C4-2B (cell line): ENCODE data around the gene APP.
A peak's percentile ranks its signal among the peaks of the same experiment; 100 is the strongest.
"Not testable (repeated sequence)": the region's sequence is repeated elsewhere in the genome, so short reads cannot be mapped to it uniquely, and the experiment has no call there.

ENCODE experiments used
- H3K27ac ChIP-seq: fragments of 450-650 bp; 2 replicates; pipeline ENCODE4 v1.5.1; 2017
- ZFX ChIP-seq: fragments of 450-650 bp; IDR thresholded peaks from 2 replicates; pipeline ENCODE4 v1.6.1; 2017
- TF ChIP-seq, protein P1 (sequence below): fragments of 450-650 bp; conservative IDR thresholded peaks from 2 replicates; pipeline ENCODE4 v1.5.1; 2017; ENCODE audit warnings: mild to moderate bottlenecking

APP gene

GRCh38 chr21:25925064-25925800, 245.3 kb downstream of the APP start:
- H3K27ac ChIP-seq, result peak overlapping the region; percentile 17
- TF ChIP-seq, protein P1, sequence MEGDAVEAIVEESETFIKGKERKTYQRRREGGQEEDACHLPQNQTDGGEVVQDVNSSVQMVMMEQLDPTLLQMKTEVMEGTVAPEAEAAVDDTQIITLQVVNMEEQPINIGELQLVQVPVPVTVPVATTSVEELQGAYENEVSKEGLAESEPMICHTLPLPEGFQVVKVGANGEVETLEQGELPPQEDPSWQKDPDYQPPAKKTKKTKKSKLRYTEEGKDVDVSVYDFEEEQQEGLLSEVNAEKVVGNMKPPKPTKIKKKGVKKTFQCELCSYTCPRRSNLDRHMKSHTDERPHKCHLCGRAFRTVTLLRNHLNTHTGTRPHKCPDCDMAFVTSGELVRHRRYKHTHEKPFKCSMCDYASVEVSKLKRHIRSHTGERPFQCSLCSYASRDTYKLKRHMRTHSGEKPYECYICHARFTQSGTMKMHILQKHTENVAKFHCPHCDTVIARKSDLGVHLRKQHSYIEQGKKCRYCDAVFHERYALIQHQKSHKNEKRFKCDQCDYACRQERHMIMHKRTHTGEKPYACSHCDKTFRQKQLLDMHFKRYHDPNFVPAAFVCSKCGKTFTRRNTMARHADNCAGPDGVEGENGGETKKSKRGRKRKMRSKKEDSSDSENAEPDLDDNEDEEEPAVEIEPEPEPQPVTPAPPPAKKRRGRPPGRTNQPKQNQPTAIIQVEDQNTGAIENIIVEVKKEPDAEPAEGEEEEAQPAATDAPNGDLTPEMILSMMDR, result no peak
- TF ChIP-seq ZFX, result no peak

DNA sequence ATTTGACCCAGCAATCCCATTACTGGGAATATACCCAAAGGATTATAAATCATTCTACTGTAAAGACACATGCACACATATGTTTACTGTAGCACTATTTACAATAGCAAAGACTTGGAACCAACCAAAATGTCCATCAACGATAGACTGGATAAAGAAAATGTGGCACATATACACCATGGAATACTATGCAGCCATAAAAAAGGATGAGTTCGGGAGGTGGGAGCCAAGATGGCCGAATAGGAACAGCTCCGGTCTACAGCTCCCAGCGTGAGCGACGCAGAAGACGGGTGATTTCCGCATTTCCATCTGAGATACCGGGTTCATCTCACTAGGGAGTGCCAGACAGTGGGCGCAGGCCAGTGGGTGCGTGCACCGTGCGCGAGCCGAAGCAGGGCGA, 252.4 kb downstream of the APP start:
- H3K27ac ChIP-seq, result not testable (repeated sequence)

- H3K27ac ChIP-seq, result no peak overlapping the region
- TF ChIP-seq, protein P1, result no peak
- TF ChIP-seq ZFX, result no peak
Measured at GRCh38 chr21:25916226-25916625, 254.3 kb downstream of the APP start.

DNA sequence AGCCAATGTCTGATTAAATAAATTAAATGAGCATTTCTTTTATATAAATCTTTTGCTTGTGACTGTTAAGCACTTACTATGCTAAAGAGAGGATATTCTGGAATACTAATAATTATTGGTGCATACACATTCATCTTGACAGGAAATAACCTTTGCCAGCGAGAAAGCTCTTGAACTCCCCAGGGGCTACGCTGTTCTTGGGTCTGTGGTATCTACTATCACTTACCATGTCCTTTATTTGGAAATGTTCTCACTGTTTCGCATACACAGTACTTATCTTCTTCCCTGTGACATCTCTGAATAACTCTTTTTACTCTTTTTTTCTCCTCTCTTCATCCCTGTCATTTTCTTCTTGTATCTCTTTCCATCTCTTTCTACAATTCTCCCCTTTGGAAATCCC, 257.1 kb downstream of the APP start:
- TF ChIP-seq ZFX, result no peak
- TF ChIP-seq, protein P1, result no peak
- H3K27ac ChIP-seq, result no peak overlapping the region

- H3K27ac ChIP-seq, result peak overlapping the region; percentile 37; the same call in 1 of the 2 replicates
- TF ChIP-seq, protein P1, result no peak
- no peak for TF ChIP-seq ZFX
Measured at GRCh38 chr21:25912402-25912746, 258.2 kb downstream of the APP start.

DNA sequence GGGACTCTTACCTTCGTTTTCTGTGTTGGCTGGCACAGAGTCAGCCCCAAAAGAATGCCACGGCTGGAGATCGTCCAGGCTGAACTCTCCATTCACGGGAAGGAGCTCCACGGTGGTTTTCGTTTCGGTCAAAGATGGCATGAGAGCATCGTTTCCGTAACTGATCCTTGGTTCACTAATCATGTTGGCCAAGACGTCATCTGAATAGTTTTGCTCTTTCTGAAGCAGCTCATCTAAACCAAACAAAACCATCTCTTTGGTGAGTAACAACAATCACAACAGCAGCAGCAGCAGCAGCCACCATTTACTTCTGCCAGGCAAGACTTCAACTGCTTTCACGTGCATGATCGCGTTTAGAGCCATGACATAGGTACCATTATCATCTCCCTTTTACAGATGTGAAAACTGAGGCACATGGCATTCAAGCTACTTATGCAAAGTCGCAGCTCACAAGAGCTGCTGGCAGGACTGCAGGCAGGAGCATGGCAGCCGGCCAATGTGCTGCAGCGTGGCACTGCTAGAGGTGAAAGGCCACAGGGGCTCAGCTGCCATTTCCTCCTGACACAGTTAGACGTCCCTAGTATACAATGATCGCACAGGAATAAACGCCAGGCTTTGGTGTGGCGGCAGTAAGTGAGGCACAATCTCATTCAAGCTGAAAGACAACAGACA, 258.7 kb downstream of the APP start:
- TF ChIP-seq, protein P1, result no peak
- TF ChIP-seq ZFX, result no peak
- H3K27ac ChIP-seq, result peak overlapping the region; percentile 37; the same call in 1 of the 2 replicates

DNA sequence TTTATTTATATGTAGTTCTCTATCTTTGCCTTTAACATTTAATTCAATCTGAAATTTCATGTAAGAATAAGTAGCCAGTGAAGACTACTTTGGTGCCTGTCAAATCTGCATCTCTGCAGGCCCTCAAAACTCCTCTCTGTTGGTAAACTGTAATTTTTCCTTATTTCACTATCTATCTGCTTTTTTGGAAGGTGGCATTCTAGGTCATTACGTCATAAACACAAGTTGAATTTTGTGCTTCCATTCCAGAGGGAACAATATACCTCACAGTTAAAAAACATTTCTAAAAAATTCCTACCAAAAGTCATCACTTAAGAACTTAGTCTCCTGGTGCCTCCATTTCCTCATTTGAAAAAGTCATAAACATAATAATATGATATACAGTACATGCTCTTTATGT, 259.8 kb downstream of the APP start:
- H3K27ac ChIP-seq, result no peak overlapping the region
- TF ChIP-seq ZFX, result no peak
- TF ChIP-seq, protein P1, result no peak
